ENCODE data around the gene EVC2.

DNA sequence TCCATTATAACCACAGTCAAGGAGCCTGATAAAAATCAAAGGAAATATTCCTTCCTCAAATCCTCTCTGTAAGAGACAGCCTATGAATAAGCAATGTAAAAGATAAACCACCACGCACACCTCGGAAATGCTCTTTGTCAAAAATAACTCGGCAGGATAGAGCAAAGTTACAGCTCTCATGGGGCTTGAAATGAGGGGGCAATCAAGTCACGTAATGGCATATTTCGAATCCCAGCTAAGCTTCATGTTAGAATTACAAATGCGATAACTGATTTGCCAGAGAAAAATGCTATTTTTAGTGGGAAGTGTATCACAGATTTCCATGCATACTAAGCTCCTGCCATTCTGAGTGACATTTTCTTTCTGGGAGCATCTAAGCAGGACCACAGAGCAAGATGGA is 49.4 kb downstream of the EVC2 start:
- TF ChIP-seq, protein P1, sequence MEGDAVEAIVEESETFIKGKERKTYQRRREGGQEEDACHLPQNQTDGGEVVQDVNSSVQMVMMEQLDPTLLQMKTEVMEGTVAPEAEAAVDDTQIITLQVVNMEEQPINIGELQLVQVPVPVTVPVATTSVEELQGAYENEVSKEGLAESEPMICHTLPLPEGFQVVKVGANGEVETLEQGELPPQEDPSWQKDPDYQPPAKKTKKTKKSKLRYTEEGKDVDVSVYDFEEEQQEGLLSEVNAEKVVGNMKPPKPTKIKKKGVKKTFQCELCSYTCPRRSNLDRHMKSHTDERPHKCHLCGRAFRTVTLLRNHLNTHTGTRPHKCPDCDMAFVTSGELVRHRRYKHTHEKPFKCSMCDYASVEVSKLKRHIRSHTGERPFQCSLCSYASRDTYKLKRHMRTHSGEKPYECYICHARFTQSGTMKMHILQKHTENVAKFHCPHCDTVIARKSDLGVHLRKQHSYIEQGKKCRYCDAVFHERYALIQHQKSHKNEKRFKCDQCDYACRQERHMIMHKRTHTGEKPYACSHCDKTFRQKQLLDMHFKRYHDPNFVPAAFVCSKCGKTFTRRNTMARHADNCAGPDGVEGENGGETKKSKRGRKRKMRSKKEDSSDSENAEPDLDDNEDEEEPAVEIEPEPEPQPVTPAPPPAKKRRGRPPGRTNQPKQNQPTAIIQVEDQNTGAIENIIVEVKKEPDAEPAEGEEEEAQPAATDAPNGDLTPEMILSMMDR (IDR thresholded peaks at IDR 0.05) = no peak
- TF ChIP-seq POLR2A (IDR thresholded peaks at IDR 0.05; ENCODE audit: low read depth) = no peak

Measured in esophagus muscularis mucosa (tissue), 3 donors.